ENCODE results near the gene PRR30. TPM values are rescaled to one million over a fixed set of nuclear protein-coding genes. Genes with fewer than 3 reads are reported as not detected.
A peak's percentile ranks its signal among the peaks of the same experiment; 100 is the strongest.

PRR30 gene
- polyA plus RNA-seq, 1 of the 3 experiments (the other 2 are of a cell fraction): not detected

DNA sequence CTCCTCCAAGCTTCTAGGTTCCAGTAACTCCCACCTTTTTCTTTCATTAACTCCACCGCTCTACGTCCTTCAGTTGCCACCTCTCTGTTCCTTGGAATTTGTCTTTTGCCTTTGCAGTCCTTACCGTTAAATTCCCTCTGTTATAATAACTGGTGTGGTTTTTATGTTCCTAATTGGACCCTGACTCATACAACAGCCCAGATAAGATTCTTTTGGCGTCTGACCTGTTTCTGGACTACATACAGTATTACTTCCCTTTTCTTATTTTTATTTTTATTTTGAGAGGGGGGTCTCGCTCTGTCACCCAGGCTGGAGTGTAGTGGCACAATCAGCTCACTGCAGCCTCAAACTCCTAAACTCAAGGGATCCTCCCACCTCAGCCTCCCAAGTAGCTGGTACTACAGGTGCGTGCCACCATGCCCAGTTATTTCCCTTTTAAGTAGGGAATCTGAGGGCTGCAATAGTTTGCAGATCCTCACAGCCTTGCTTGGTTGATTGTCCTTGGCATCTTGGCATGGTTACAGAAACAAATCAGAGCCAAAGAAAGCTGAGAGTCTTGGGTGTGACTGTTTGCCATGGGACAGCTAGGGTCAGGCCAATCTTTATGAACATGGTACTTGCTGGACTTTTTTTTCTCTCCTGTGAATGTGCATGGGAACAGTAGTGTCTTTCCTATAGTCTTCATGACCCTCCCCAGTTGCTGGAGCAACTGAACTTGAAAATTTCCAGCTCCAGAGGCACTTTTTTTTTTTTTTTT, 31.5 kb upstream of the PRR30 start:
- no peaks in the 10 kb centered on the region for H3K9me3 ChIP-seq
- H3K4me3 ChIP-seq (ENCODE audit: low read depth in 2 of 2, low read length in 1 of 2): no peak overlapping the region
- 76% methylated on average over 6 of the region's 6 CpGs for WGBS (ENCODE audit: low lambda C conversion rate)

More for the DNA sequence above, 31.5 kb upstream of the PRR30 start:
- H3K9ac ChIP-seq: no peak overlapping the region
- no peak overlapping the region for H3K4me2 ChIP-seq
- no peak for DNase-seq
- H3K9me2 ChIP-seq: no peaks in the 10 kb centered on the region
- ChIA-PET POLR2A (interaction anchor here (0.6 to 1.7 kb wide), 2 partner anchors 74 to 109 kb away, joined by 3 read pairs; no protein-coding TSS in a partner anchor), CTCF (interaction anchor here (0.6 to 4.8 kb wide), 36 partner anchors 8 to 358 kb away, joined by 3 to 58 read pairs (median 6); partner anchors contain the start of genes CGREF1, PREB, TCF23 and TRIM54)
- no peaks in the 10 kb centered on the region for H4K20me1 ChIP-seq (ENCODE audit: insufficient read depth)
- H3K27ac ChIP-seq (ENCODE audit: low read depth in 2 of 2, low read length in 1 of 2): no peak overlapping the region
- H2AFZ ChIP-seq (ENCODE audit: low read depth): no peak overlapping the region
- no peaks in the 10 kb centered on the region for H3F3A ChIP-seq (replicated peaks; ENCODE audit: insufficient read depth)
- H3K4me1 ChIP-seq (ENCODE audit: control insufficient read depth in 1 of 2, insufficient read depth in 2 of 2, low read depth in 1 of 2, low read length in 1 of 2): no peaks in the 10 kb centered on the region; a peak in 1 of 4 replicates
- H3K79me2 ChIP-seq (ENCODE audit: insufficient read depth): no peaks in the 10 kb centered on the region
- no peaks in the 10 kb centered on the region for H3K36me3 ChIP-seq (replicated peaks in 1 of 2; ENCODE audit: control insufficient read depth in 1 of 2, insufficient read depth in 2 of 2, low read length in 1 of 2)
- H3K27me3 ChIP-seq (ENCODE audit: insufficient read depth): no peaks in the 10 kb centered on the region
- TF ChIP-seq ELF1 (IDR thresholded peaks at IDR 0.05) (no peak), FOXJ3 (CRISPR knock-in tag; IDR thresholded peaks at IDR 0.05) (no peak), GATA2 (CRISPR knock-in tag; IDR thresholded peaks at IDR 0.05) (no peak), SMC3 (IDR thresholded peaks at IDR 0.05; ENCODE audit: low read depth, low read length) (no peak), POLR2AphosphoS5 (IDR thresholded peaks at IDR 0.05; ENCODE audit: low read depth, low read length) (no peak), CTCF (IDR thresholded peaks at IDR 0.05) (no peak), EP300 (IDR thresholded peaks at IDR 0.05; ENCODE audit: borderline replicate concordance in 1 of 2, low read depth in 1 of 2, low read length in 1 of 2) (no peak), USF1 (IDR thresholded peaks at IDR 0.05; ENCODE audit: borderline replicate concordance, low read depth) (no peak), TCF12 (IDR thresholded peaks at IDR 0.05) (0 out of 2 replicates have a peak, but pooled peaks have one; percentile 19), GABPA (IDR thresholded peaks at IDR 0.05; ENCODE audit: low read depth) (no peak), YY1 (IDR thresholded peaks at IDR 0.05; ENCODE audit: low read depth) (no peak), FOXM1 (IDR thresholded peaks at IDR 0.05; ENCODE audit: low read depth) (no peak), EZH2phosphoT487 (IDR thresholded peaks at IDR 0.05; ENCODE audit: borderline replicate concordance, low read depth) (no peak), NFIC (IDR thresholded peaks at IDR 0.05; ENCODE audit: borderline replicate concordance) (peak; percentile 23; the same call in 1 of the 2 replicates), CHD2 (IDR thresholded peaks at IDR 0.05; ENCODE audit: low read length, partially characterized antibody) (no peak)
- TF ChIP-seq, protein P1, sequence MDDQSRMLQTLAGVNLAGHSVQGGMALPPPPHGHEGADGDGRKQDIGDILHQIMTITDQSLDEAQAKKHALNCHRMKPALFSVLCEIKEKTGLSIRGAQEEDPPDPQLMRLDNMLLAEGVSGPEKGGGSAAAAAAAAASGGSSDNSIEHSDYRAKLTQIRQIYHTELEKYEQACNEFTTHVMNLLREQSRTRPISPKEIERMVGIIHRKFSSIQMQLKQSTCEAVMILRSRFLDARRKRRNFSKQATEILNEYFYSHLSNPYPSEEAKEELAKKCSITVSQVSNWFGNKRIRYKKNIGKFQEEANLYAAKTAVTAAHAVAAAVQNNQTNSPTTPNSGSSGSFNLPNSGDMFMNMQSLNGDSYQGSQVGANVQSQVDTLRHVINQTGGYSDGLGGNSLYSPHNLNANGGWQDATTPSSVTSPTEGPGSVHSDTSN (IDR thresholded peaks at IDR 0.05): peak; percentile 9; the same call in 1 of the 2 replicates
- TF ChIP-seq, protein P2, sequence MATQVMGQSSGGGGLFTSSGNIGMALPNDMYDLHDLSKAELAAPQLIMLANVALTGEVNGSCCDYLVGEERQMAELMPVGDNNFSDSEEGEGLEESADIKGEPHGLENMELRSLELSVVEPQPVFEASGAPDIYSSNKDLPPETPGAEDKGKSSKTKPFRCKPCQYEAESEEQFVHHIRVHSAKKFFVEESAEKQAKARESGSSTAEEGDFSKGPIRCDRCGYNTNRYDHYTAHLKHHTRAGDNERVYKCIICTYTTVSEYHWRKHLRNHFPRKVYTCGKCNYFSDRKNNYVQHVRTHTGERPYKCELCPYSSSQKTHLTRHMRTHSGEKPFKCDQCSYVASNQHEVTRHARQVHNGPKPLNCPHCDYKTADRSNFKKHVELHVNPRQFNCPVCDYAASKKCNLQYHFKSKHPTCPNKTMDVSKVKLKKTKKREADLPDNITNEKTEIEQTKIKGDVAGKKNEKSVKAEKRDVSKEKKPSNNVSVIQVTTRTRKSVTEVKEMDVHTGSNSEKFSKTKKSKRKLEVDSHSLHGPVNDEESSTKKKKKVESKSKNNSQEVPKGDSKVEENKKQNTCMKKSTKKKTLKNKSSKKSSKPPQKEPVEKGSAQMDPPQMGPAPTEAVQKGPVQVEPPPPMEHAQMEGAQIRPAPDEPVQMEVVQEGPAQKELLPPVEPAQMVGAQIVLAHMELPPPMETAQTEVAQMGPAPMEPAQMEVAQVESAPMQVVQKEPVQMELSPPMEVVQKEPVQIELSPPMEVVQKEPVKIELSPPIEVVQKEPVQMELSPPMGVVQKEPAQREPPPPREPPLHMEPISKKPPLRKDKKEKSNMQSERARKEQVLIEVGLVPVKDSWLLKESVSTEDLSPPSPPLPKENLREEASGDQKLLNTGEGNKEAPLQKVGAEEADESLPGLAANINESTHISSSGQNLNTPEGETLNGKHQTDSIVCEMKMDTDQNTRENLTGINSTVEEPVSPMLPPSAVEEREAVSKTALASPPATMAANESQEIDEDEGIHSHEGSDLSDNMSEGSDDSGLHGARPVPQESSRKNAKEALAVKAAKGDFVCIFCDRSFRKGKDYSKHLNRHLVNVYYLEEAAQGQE (IDR thresholded peaks at IDR 0.05; ENCODE audit: low read depth, low read length): no peak
- TF ChIP-seq, protein P3, sequence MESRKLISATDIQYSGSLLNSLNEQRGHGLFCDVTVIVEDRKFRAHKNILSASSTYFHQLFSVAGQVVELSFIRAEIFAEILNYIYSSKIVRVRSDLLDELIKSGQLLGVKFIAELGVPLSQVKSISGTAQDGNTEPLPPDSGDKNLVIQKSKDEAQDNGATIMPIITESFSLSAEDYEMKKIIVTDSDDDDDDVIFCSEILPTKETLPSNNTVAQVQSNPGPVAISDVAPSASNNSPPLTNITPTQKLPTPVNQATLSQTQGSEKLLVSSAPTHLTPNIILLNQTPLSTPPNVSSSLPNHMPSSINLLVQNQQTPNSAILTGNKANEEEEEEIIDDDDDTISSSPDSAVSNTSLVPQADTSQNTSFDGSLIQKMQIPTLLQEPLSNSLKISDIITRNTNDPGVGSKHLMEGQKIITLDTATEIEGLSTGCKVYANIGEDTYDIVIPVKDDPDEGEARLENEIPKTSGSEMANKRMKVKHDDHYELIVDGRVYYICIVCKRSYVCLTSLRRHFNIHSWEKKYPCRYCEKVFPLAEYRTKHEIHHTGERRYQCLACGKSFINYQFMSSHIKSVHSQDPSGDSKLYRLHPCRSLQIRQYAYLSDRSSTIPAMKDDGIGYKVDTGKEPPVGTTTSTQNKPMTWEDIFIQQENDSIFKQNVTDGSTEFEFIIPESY (IDR thresholded peaks at IDR 0.05; ENCODE audit: borderline replicate concordance, low read depth): no peak

All from SK-N-SH (cell line).